Osteocyte (in vitro differentiated cells): ENCODE results near the gene PCAT6. TPM values are rescaled to one million over a fixed set of nuclear protein-coding genes. Genes with fewer than 3 reads are reported as not detected.

ENCODE experiments used
- DNase-seq: peaks from one replicate; pipeline ENCODE4 v3.0.0; 2021; ENCODE audit warnings: mixed read lengths; ENCODE audit not compliant: unreplicated experiment; ENCODE audit errors: extremely low spot score
- H3K27ac Mint-ChIP-seq: one replicate; pipeline ENCODE4 v1.8.0; 2021; ENCODE audit warnings: mild to moderate bottlenecking, mixed read lengths; ENCODE audit not compliant: unreplicated experiment
- H3K27me3 Mint-ChIP-seq: one replicate; pipeline ENCODE4 v1.8.0; 2021; ENCODE audit warnings: mixed read lengths; ENCODE audit not compliant: unreplicated experiment
- H3K36me3 Mint-ChIP-seq: one replicate; pipeline ENCODE4 v1.8.0; 2021; ENCODE audit warnings: mixed read lengths; ENCODE audit not compliant: unreplicated experiment
- H3K4me1 Mint-ChIP-seq: one replicate; pipeline ENCODE4 v1.8.0; 2021; ENCODE audit warnings: mixed read lengths; ENCODE audit not compliant: unreplicated experiment
- H3K4me3 Mint-ChIP-seq: one replicate; pipeline ENCODE4 v1.8.0; 2021; ENCODE audit warnings: mild to moderate bottlenecking, moderate library complexity, mixed read lengths; ENCODE audit not compliant: unreplicated experiment
- H3K9me3 Mint-ChIP-seq: one replicate; pipeline ENCODE4 v1.8.0; 2021; ENCODE audit warnings: mixed read lengths; ENCODE audit not compliant: unreplicated experiment
- total RNA-seq: library from RNA; stranded (reverse); gene quantifications from 2 replicates; pipeline ENCODE4 v1.2.1, GENCODE V29; 2021
- TF ChIP-seq, protein P1 (sequence below): fragments of 200-600 bp; sonication (generic); IDR thresholded peaks from 2 replicates; pipeline ENCODE4 v1.5.0; 2021; ENCODE audit warnings: antibody characterized with exemption, mild to moderate bottlenecking, moderate library complexity

PCAT6 gene
- total RNA-seq, 1 donor from 2014 or later: 3.8 TPM

DNA sequence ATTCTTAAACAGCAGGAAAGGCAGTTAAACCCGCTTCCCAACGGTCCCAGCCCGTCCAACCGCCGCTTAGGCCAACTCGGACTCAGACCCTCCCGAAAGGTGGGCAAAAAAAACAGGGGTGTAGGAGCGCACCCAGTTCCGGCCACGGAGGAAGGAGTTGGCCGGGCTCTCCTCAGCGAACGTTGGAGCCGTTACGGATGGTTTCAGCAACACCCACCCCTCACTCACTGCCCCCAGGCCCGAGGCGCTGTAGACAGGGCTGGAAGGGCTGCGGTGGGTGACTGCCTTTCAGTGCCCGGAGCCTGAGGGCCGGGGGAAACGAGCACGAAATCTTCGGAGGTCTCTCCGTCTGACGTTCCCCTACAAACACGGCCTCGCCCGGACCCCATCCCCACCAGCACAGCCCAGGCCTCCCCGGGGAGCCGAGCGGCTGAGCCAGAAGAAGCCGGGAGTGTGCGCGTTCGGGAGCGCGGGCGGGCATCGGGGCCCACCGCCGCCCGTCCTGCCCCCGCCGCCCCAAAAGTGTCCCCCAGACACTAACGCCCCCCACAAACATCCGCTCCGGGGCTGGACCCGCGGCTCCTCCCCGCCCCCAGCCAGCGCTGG is 3.8 kb upstream of the PCAT6 start:
- Mint-ChIP-seq H3K27ac (peak overlapping the region; percentile 89), H3K36me3 (no peaks in the 10 kb centered on the region), H3K4me1 (peaks cover 59% of the 10 kb centered on the region), H3K4me3 (peak overlapping the region; percentile 88), H3K9me3 (no peaks in the 10 kb centered on the region), H3K27me3 (no peaks in the 10 kb centered on the region)
- no peak for DNase-seq
- TF ChIP-seq, protein P1, sequence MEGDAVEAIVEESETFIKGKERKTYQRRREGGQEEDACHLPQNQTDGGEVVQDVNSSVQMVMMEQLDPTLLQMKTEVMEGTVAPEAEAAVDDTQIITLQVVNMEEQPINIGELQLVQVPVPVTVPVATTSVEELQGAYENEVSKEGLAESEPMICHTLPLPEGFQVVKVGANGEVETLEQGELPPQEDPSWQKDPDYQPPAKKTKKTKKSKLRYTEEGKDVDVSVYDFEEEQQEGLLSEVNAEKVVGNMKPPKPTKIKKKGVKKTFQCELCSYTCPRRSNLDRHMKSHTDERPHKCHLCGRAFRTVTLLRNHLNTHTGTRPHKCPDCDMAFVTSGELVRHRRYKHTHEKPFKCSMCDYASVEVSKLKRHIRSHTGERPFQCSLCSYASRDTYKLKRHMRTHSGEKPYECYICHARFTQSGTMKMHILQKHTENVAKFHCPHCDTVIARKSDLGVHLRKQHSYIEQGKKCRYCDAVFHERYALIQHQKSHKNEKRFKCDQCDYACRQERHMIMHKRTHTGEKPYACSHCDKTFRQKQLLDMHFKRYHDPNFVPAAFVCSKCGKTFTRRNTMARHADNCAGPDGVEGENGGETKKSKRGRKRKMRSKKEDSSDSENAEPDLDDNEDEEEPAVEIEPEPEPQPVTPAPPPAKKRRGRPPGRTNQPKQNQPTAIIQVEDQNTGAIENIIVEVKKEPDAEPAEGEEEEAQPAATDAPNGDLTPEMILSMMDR: no peak

DNA sequence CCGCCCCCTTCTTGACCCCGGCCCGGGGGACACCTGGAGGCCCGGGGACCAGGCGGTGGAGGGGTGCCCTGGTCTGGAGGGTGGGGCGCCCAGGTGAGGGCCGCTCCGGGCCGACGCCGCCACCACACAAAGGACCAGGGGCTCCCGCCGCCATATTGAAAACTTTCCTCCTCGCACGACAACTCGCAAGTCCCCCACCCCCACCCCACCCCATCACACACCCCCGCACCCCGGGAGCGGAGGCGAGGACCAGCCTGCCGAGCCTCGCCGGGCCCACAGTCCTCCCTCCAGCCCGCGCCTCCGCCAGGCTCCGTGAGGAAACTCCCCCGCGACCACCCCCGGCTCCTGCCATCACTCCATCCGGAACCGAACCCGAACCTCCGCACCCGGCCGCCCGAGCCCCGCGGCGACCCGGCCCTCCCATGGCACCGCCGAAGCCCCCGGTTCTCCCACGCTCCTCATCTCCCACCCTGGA is 3.3 kb upstream of the PCAT6 start:
- no peaks in the 10 kb centered on the region for H3K9me3 Mint-ChIP-seq
- peak; percentile 84 for DNase-seq
- H3K27me3 Mint-ChIP-seq: no peaks in the 10 kb centered on the region
- TF ChIP-seq, protein P1: no peak
- no peaks in the 10 kb centered on the region for H3K36me3 Mint-ChIP-seq
- peaks cover 62% of the 10 kb centered on the region for H3K4me1 Mint-ChIP-seq
- H3K4me3 Mint-ChIP-seq: peak overlapping the region; percentile 88
- H3K27ac Mint-ChIP-seq: peak overlapping the region; percentile 64

DNA sequence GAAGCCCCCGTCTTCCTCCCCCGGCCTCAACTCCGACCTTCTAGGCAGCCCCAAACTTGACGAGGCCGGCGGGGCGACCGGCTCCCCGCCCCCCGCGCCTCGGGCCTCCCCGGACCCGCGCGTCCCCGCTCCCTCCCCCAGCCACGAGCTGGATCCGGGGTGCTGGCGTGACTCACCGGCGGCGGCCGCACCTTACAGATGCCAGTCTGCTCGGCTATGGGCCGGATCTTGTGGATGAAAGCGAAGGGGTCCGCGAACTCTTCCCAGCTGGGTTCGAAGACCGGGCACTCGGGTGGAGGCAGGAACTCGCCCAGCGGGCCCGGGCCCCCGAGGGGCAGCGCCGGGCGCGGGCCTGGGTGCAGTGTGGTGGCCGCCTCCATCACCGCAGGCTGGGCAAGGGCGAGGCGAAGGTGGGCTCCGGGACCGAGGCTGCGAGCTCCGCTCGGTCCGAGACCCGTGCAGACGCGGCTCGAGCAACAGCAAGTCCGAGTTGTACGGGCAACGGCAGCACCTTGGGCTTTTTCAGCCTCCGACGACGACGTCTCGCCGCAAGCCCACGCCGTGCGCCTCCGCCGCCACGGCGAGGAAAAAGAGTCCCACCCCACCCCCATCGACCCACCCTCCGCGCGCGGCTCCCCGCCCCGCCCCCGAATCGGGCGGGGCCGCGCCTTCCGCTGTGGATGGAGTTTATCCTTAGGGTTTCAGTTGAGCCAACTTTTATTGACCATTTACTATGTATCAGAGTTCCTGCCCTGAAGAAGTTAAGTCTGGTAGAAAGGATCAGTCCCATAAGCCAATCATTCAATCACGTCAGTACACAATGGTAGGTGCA is 2.6 kb upstream of the PCAT6 start, which contains the start of gene KDM5B:
TSS of gene KDM5B (minus strand) at position 496 of the 832 bp plus-strand sequence. CDS start at position 380, 116 bp downstream.
- Mint-ChIP-seq H3K4me3 (peak within 1 kb of the TSS; percentile 88), H3K27ac (peak within 1 kb of the TSS; percentile 64), H3K36me3 (no peaks in the 10 kb centered on the region), H3K27me3 (no peaks in the 10 kb centered on the region), H3K9me3 (no peaks in the 10 kb centered on the region), H3K4me1 (peaks cover 60% of the 10 kb centered on the region)
- TF ChIP-seq, protein P1: no peak
- DNase-seq: peak; percentile 91

DNA sequence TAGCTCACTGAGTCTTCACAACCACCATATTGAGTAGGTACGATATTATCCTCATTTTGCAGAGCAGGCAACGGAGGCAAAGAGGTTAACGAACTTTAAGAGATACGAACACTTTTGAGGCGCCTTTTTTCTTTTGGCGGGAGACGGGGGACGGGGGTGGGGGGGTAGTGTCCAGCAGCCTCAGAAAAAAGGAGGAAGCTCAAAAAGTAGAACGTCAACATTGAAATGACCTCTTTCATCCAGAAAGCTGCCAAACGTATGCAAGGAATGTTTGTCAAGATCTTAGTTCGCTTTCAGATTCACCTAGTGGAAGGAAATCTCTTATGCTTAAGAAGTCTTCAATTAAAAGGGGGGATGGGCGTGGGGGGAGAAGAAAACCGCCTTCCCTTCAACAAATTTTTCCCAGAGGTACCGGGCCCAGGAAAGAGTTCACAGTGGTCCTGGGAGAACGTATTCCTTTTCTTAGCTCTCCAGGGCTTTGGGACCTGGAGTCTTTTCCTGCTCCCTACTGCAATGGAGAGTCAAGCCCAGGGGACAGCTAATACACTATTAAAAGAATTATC is 1.1 kb upstream of the PCAT6 start:
- H3K4me1 Mint-ChIP-seq: peaks cover 46% of the 10 kb centered on the region
- H3K4me3 Mint-ChIP-seq: peak overlapping the region; percentile 93
- no peaks in the 10 kb centered on the region for H3K36me3 Mint-ChIP-seq
- no peak for DNase-seq
- peak overlapping the region; percentile 95 for H3K27ac Mint-ChIP-seq
- H3K9me3 Mint-ChIP-seq: no peaks in the 10 kb centered on the region
- TF ChIP-seq, protein P1: no peak
- peaks cover under 1% of the 10 kb centered on the region for H3K27me3 Mint-ChIP-seq

DNA sequence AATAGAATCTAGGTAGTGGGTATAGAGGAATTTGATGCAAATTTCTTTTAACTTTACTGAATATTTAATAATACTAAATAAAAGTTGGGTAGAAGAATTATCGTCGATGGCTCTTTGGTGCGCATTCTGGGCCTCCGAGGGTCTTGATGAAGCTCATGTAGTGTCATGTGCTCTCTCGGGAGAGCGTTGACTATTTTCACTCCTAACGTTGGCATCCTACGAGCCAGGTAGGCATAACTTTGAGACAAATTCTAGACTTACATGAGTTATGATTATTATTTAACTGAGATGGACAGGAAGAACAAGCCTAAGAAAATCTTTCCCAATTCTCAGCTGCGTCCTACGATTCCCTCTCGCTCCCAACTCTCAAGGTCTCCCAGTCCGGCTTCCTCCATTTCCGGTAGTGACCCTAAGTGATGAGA is 550 bp upstream of the PCAT6 start:
- peak overlapping the region; percentile 93 for H3K4me3 Mint-ChIP-seq
- peaks cover 40% of the 10 kb centered on the region for H3K4me1 Mint-ChIP-seq
- TF ChIP-seq, protein P1: no peak
- H3K27ac Mint-ChIP-seq: peak overlapping the region; percentile 95
- peaks cover 5% of the 10 kb centered on the region for H3K27me3 Mint-ChIP-seq
- no peaks in the 10 kb centered on the region for H3K36me3 Mint-ChIP-seq
- DNase-seq: no peak
- H3K9me3 Mint-ChIP-seq: no peaks in the 10 kb centered on the region
